Ishikawa (cell line): Measurements from ENCODE around the gene NELL1.

Experiments
- CEBPB ChIP-seq: IDR thresholded peaks from 2 replicates; pipeline ENCODE4 v1.6.1; 2012
- CREB1 ChIP-seq: IDR thresholded peaks from 2 replicates; pipeline ENCODE4 v1.6.1; 2012; ENCODE audit warnings: low read depth
- EGR1 ChIP-seq: IDR thresholded peaks from 2 replicates; pipeline ENCODE4 v1.6.1; 2012
- EP300 ChIP-seq: IDR thresholded peaks from 2 replicates; pipeline ENCODE4 v1.6.1; 2012; ENCODE audit warnings: borderline replicate concordance
- FOXM1 ChIP-seq: IDR thresholded peaks from 2 replicates; pipeline ENCODE4 v1.6.1; 2012; ENCODE audit warnings: low read depth, borderline replicate concordance
- MAX ChIP-seq: IDR thresholded peaks from 2 replicates; pipeline ENCODE4 v1.6.1; 2012
- NFIC ChIP-seq: IDR thresholded peaks from 2 replicates; pipeline ENCODE4 v1.6.1; 2012
- RAD21 ChIP-seq: IDR thresholded peaks from 2 replicates; pipeline ENCODE4 v1.6.1; 2012; ENCODE audit warnings: low read depth
- REST ChIP-seq: IDR thresholded peaks from 2 replicates; pipeline ENCODE4 v1.6.1; 2012; ENCODE audit warnings: low read depth, mild to moderate bottlenecking
- TAF1 ChIP-seq: IDR thresholded peaks from 2 replicates; pipeline ENCODE4 v1.6.1; 2012; ENCODE audit warnings: low read depth, mild to moderate bottlenecking
- TCF12 ChIP-seq: IDR thresholded peaks from 2 replicates; pipeline ENCODE4 v1.6.1; 2012; ENCODE audit warnings: low read depth
- TEAD4 ChIP-seq: IDR thresholded peaks from 2 replicates; pipeline ENCODE4 v1.6.1; 2012
- USF1 ChIP-seq: IDR thresholded peaks from 2 replicates; pipeline ENCODE4 v1.6.1; 2012
- YY1 ChIP-seq: IDR thresholded peaks from 2 replicates; pipeline ENCODE4 v1.6.1; 2012; ENCODE audit warnings: low read depth
- ZBTB7A ChIP-seq: IDR thresholded peaks from 2 replicates; pipeline ENCODE4 v1.6.1; 2012; ENCODE audit warnings: low read depth

Gene NELL1

GRCh38 chr11:21198498-21198897, 529.1 kb downstream of the NELL1 start:
- TF ChIP-seq MAX (no peak), FOXM1 (no peak)

GRCh38 chr11:21205205-21205604, 535.8 kb downstream of the NELL1 start:
- no peak for TF ChIP-seq TCF12
- no peak for TF ChIP-seq CEBPB
- TF ChIP-seq TEAD4: no peak

GRCh38 chr11:21225860-21226259, 556.5 kb downstream of the NELL1 start:
- TF ChIP-seq USF1 (no peak), RAD21 (no peak), NFIC (no peak), ZBTB7A (no peak), REST (no peak), CEBPB (no peak), TEAD4 (no peak), EP300 (no peak), CREB1 (no peak), MAX (no peak), EGR1 (no peak), YY1 (no peak), TCF12 (no peak), FOXM1 (no peak), TAF1 (no peak)

GRCh38 chr11:21229224-21229623, 559.8 kb downstream of the NELL1 start:
- no peak for TF ChIP-seq EGR1
- TF ChIP-seq REST: no peak
- TF ChIP-seq EP300: no peak
- TF ChIP-seq TAF1: no peak
- no peak for TF ChIP-seq TEAD4
- no peak for TF ChIP-seq CREB1
- no peak for TF ChIP-seq RAD21
- TF ChIP-seq ZBTB7A: no peak
- no peak for TF ChIP-seq NFIC
- no peak for TF ChIP-seq YY1
- TF ChIP-seq TCF12: no peak
- TF ChIP-seq USF1: no peak
- no peak for TF ChIP-seq FOXM1
- TF ChIP-seq MAX: no peak
- no peak for TF ChIP-seq CEBPB

GRCh38 chr11:21250196-21250595, 580.8 kb downstream of the NELL1 start:
- no peak for TF ChIP-seq TAF1
- no peak for TF ChIP-seq YY1
- TF ChIP-seq EGR1: no peak
- TF ChIP-seq EP300: no peak
- TF ChIP-seq RAD21: no peak

GRCh38 chr11:21254055-21254454, 584.7 kb downstream of the NELL1 start:
- no peak for TF ChIP-seq CEBPB
- no peak for TF ChIP-seq REST
- no peak for TF ChIP-seq ZBTB7A
- no peak for TF ChIP-seq MAX
- no peak for TF ChIP-seq RAD21
- no peak for TF ChIP-seq TEAD4
- TF ChIP-seq TAF1: no peak
- TF ChIP-seq YY1: no peak
- no peak for TF ChIP-seq CREB1
- no peak for TF ChIP-seq EP300
- TF ChIP-seq NFIC: no peak
